Right hindlimb (tissue), 1 donor: ENCODE results near the gene NR1I2.

Experiments
- DNase-seq: peaks from one replicate; pipeline ENCODE4 v3.0.0-alpha.2; 2018

Gene NR1I2

DNA sequence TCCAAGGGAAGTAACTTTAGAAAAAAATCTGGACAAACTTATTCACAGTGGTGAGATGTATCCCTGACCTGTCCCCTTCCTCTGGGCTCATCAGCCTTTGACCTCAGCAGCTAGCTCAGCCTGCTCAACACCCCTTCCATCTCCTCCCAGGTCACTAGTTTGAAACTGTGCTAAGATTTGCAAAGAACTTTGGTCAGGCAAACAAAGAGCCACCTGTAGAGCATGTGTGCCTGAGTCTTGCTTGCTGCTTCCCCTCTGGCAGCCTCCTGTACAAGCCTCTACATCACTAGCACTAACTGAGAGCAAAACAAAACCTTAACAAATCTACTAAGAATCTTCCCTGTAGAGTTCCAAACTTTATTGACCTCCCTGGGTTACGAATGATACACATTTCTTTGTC is 43.9 kb downstream of the NR1I2 start:
- DNase-seq = no peak

DNA sequence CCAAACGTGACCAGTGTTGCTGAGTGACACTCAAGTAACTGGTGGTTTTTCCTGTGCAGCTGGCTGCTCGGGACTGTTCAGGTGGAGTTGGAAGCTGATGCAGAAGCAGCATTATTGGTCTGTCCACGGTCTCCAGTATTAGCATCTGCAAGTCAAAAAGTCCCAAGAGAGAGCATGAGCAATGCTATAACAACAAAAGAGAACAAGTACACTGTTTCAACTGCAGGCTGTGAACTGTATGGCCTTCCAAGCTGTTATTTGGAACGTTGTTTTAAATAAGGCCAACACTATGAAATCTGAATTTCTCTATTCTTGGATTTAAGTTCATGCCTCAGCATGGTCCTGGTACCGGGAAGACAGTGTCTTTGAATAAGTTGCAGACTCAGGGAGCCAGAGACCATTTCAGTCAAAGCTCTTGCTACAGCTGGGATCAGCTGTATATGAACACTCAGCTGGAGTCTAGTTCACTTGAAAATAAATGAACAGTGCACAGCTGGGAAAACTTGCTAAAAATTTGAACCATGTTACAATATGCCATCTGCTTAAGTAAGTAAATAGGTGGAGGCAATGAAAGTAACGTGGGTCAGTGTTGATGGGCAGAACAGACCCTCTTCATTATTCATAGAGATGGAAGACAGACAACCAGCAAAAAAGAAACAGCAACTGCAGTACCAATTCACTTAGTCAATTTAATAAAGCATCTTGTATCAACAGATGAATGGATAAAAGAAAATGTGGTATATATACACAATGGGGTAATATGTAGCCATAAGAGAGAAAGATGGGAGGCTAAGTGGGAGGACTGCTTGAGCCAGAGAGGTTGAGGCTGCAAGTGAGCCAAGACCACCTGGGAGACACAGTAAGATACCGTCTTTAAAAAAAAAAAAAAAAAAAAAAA is 45.1 kb downstream of the NR1I2 start:
- no peak for DNase-seq

- DNase-seq = no peak
Observed at GRCh38 chr3:119829420-119829819, 47.5 kb downstream of the NR1I2 start.

DNA sequence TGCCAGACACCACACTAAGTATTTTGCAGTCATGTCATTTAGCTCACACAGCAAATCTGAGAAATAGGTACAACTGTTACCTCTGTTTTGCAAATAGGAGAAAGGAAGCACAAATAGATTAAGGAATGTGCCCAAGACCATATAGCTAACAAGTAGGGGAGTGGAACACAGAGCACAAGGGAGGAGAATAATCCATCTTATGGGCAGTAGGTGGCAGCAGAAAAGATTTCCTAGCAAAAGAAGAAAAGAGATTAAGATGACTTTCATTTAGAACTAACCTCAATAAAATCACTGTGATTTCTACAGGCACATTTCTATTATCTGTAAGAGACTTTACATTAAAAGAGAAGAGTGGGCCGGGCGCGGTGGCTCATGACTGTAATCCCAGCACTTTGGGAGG is 49.1 kb downstream of the NR1I2 start:
- DNase-seq = no peak

DNA sequence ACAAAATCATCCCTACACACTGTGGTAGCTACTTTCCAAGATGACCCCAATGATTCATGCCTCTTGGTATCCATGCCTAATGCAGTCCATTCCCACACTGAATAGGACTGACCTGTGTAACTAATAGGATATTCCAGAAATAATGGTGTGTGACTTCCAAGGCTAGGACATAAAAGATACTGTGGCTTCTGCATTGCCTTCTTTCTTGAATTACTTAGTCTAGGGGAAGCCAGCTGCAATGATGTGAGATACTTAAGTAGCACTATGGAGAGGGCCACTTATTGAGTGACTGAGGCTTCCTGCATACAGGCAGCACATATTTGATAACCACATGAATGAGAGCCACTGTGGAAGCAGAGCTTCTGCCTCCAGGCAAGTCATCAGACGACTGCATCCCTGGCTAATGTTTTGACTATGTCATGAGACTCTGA is 50.1 kb downstream of the NR1I2 start:
- no peak for DNase-seq

DNA sequence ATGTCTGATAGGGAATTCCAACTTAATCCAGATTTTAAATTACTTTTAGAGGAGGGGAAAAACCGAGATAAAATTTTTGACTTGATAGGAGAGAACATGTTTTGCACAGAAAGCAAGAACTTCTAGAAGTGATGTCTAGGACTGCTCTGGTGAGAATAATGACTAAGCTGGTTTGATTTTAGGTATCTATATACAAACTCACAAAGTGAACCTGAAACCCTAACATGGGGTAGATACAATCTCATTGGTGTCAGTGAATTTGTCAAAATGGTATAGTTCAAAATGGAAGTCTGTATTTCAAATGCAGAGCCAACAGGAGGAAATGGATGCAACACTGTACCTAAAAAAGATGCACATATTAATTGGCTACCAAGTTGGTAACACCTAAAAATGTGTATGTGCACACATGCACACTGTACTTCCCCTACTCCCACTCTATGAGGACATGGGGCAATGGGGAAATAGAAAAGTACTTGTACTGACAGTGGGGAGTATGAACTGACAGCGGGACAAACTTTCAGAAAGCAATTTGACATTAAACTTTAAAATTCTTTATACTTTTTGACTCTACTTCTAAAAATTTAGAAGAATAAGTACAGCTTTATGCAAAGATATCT is 53.0 kb downstream of the NR1I2 start:
- DNase-seq = no peak

DNA sequence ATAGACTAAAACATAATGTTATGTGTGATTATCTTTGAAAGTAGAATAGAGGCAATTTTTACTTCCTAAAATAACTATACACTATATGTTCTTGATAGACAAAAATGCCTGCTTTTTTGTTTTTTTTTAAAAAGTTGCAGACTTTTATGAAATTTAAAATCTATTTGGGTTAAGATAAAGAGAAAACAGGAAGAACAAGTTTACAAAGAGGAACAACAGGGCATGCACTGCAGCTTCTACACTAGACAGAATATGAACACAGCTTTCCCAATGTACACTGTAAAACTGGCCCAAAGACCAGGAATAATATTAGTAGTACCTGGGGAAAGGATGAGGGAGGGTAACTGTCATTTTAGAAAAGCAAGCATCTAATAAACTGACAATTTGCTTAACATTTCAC is 53.7 kb downstream of the NR1I2 start:
- DNase-seq = no peak

- DNase-seq = no peak
Observed at GRCh38 chr3:119841808-119842471, 60.0 kb downstream of the NR1I2 start.

DNA sequence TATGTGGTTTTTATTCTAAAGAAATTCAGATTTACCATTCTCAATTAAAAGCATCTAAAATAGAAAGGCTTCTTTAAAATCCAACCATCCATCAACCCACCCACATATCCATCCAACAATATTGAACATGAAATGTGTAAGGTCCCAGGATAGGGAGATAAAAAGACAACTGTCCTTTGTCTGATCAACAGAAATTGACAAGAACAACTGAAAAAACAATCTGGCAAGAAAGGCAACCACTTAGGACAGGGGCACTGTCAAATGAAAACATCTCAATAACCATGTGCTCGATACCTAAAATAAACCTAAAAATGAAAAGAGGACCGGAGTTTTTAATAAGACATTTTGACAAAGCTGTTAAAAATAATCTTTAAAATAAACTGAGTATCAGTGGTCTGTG is 67.2 kb downstream of the NR1I2 start:
- no peak for DNase-seq

DNA sequence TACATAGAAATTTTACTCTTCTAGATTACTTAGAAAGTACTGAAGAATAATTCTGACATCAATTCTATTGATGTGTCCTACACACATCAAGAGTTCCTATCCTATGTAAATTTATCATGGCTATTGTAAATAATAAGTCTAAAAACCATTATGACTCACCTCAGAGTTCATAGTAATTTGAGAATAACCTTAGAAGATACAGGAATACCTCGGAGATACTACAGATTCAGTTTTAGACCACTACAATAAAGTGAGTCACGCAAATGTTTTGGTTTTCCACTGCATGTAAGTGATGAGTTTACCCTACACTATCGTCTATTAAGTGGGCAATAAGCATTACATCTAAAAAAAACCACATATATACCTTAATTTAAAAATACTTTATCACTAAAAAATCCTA is 74.8 kb downstream of the NR1I2 start:
- no peak for DNase-seq

DNA sequence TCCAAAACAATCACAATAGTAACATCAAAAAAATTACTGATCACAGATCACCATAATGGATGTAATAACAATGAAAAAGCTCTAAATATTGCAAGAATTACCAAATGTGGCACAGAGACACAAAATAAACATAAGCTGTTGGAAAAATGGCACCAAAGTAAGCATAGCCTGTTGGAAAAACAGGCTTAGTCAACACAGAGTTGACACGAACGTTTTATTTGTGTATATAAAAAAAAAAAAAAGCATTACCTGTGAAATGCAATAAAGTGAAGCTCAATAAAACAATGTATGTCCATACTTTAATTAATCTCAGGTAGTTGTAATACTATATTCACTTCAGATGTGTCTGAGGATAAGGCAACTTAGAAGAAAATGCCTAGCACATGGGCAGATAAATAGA is 77.1 kb downstream of the NR1I2 start:
- no peak for DNase-seq

DNA sequence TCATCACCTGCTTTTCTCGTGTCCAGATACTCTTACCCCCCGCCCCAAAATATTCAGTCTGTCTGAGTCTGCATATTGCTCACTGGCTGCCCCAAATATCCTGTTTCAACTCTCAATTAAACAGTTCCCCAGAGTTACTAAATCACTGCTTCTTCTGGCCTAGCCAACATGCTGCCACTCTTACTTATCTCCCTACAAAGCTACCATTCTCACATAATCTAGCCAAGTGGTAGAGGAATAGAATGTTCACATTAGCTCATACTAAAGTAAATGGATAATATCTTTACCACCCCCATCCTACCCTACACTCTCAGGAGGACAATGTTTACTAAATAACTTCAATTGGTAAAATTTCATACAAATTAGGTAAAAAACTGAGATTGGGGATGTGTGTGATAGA is 77.8 kb downstream of the NR1I2 start:
- no peak for DNase-seq

DNA sequence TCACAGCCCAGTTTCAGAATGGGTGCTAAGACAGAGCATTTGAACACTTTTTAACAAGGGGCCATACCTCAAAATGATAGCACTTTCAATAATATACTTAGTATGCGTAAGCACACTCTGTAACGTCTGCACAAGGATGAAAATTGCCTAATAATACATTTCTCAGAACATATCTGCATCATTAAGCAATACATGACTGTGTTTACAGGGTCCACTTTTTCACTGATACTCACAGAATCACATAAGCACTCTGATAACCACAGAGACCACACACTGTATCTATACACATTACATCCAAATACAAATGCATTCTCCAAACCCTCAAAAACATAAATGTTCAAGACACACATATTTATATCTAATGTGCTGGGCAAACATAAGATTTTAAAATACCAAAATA is 79.8 kb downstream of the NR1I2 start:
- DNase-seq = no peak

- no peak for DNase-seq
Observed at GRCh38 chr3:119862616-119863015, 80.7 kb downstream of the NR1I2 start.

DNA sequence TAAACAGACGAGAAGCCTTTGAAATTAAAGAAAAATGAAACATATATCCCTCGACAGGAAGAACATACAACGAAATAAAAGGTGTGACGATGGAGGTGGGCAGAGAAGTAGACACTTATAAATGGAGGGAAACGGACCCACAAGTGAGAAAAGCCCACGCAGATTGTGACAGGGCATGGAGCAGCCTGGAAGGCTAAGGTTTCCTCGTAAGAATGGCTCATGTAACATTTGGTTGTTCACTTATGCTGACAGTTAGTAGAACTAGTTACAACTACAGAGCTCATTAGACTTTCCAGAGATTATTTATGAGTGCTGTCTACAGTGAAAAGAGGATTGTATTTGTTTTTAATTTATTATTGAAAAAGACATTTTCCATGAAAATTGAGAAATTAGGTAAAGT is 82.6 kb downstream of the NR1I2 start:
- DNase-seq = no peak
